Activated naive CD4-positive, alpha-beta T cell treated with anti-CD3 and anti-CD28 coated beads, Interleukin-2, amount 50 U/mL, for 24 hours (primary cell): ENCODE results near the gene PIEZO2.

Source experiments
- H3K27ac Mint-ChIP-seq: one replicate; pipeline ENCODE4 v1.8.0; 2021; ENCODE audit warnings: mild to moderate bottlenecking, mixed read lengths
- H3K27me3 Mint-ChIP-seq: one replicate; pipeline ENCODE4 v1.8.0; 2021; ENCODE audit warnings: mixed read lengths
- H3K36me3 Mint-ChIP-seq: one replicate; pipeline ENCODE4 v1.8.0; 2021; ENCODE audit warnings: mixed read lengths
- H3K4me1 Mint-ChIP-seq: one replicate; pipeline ENCODE4 v1.8.0; 2021; ENCODE audit warnings: mixed read lengths
- H3K4me3 Mint-ChIP-seq: one replicate; pipeline ENCODE4 v1.8.0; 2021; ENCODE audit warnings: mild to moderate bottlenecking, mixed read lengths
- H3K9me3 Mint-ChIP-seq: one replicate; pipeline ENCODE4 v1.8.0; 2021; ENCODE audit warnings: mixed read lengths

The PIEZO2 gene

DNA sequence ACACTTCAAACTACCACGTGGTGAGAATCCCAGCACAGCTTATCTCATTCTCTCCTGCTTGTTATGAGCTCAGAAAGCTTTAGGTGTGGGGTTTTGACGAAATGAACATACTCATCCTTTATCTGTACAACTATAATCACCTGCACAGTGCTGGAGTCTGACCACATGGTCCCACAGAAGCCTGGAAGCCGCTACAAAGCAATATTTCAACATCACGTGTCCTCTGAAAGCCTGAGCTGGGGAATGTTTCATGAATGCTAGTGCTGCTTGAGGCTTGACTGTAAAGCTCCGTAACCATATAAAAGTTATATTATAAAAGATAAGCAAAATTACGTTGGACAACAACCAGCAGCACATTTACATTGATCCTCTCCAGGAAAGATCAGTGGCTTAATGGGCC lies 43.9 kb downstream of the PIEZO2 start:
- Mint-ChIP-seq H3K4me1 (no peaks in the 10 kb centered on the region), H3K36me3 (no peaks in the 10 kb centered on the region), H3K27ac (no peak overlapping the region), H3K9me3 (no peaks in the 10 kb centered on the region), H3K27me3 (no peaks in the 10 kb centered on the region), H3K4me3 (no peak overlapping the region)

DNA sequence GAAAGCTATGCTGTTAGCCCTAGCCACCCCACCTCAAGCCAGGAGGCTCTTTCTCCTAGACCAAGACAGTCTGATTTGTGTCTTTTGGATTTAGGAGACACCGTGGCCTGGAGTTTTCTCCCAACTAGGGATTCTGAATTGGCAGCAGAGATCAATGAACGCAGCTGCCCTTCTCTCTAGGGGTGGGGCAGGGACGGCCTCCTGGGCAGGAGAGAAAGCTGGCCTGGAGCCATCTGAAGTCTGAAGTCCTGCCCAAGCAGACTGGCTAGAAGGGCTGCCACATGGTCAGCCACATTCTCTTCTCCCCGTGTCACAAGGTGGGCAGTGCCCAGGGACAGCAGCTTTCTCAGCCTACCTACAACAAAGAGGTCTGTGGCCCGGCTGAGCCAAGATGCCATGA lies 45.1 kb downstream of the PIEZO2 start:
- Mint-ChIP-seq H3K4me1 (no peaks in the 10 kb centered on the region), H3K27ac (no peak overlapping the region), H3K9me3 (no peaks in the 10 kb centered on the region)

DNA sequence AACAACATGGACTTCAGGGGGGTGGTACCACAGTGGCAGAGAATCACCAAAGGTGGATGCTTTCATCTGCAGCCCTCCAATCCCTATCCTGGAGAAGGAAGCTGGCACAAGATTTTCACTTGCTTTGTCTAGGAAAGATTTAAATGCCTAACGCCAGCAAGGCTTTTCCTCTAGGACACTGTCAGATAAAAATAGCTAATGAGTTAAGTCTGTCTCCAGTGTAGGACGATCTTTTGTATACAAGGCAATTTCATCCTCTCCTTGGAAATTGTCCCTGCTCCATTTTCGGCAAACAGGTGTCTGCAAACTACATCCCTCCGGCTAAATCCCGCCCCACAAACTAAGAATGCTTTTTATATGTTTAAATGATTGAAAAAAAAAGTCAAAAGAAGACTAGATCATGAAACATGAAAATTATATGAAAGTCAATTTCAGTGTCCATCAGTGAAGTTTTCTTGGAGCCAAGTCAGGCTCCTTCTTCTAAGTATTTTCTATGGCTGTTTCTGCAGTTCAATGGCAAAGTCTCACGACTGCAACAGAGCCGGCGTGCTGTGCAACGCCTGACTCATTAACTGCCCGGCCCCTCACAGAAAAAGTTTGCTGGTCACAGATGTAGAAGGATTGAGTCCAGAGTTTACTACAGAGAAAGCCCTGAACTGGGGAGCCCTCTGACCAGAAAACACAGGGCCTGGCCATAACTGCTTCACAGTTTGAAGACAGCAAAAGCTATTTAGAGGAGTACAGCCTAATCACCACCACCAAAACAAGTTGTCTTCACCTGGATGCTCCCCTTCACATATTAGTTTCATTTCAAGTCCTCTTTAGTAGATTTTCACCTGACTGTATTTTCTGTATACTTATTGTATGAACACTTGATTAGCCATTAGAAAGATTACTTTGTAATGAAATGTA lies 52.3 kb downstream of the PIEZO2 start:
- Mint-ChIP-seq H3K27me3 (no peaks in the 10 kb centered on the region), H3K27ac (no peak overlapping the region), H3K36me3 (no peaks in the 10 kb centered on the region), H3K9me3 (no peaks in the 10 kb centered on the region), H3K4me1 (no peaks in the 10 kb centered on the region), H3K4me3 (no peak overlapping the region)

More for the DNA sequence above, 45.1 kb downstream of the PIEZO2 start:
- Mint-ChIP-seq H3K27me3 (no peaks in the 10 kb centered on the region), H3K4me3 (no peak overlapping the region), H3K36me3 (no peaks in the 10 kb centered on the region)

DNA sequence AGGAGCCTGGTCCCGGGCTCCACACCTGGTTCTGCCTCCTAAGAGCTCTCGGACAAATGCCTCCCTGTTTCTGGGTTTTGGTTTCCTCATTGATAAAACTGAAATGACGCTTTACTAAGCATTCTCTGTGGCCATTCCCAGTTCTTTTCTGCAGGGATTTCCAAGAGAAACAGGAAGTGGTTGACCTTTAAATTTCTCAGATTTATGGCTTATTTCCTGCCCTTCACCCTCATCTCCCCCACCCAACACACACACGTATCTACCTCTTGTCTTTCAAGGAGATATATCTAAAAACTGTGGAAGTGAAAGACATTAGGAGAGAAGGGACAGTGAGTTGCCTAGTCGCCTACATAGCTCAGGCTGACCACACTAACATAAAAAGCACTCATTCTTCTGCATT lies 53.0 kb downstream of the PIEZO2 start:
- H3K9me3 Mint-ChIP-seq, result no peaks in the 10 kb centered on the region
- no peaks in the 10 kb centered on the region for H3K27me3 Mint-ChIP-seq
- no peaks in the 10 kb centered on the region for H3K36me3 Mint-ChIP-seq
- H3K4me1 Mint-ChIP-seq, result no peaks in the 10 kb centered on the region
- H3K4me3 Mint-ChIP-seq, result no peak overlapping the region
- H3K27ac Mint-ChIP-seq, result no peak overlapping the region

DNA sequence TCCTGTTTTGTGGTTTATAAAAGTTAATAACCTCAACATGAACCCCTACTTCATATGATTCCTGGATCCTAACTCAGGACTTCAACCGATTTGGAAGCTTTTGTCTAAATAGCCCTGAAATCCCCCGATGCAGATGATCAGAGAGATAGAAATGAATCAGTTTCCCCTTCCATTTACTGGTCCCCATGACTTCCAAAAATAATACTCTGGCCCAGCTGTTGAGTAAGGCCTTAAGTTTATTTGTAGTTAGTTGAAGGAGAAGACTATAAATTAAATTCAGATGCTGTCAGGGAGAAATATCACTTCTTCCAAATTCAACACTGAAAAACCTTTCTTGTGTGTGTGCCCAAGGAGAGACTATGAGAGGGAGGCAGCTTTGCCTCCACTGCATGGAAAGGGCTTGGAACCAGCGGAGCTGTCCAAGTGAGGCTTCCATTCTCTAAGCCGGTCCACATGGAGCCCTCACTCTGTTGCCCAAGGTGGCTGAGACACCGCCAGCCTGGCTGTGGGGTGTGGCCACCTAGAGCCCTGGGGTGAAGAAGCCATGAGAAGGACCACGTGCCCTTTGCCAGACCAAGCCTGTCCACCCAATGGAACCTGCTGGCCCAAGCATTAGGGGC lies 53.6 kb downstream of the PIEZO2 start:
- Mint-ChIP-seq H3K27ac (no peak overlapping the region), H3K4me1 (no peaks in the 10 kb centered on the region), H3K36me3 (no peaks in the 10 kb centered on the region), H3K4me3 (no peak overlapping the region), H3K27me3 (no peaks in the 10 kb centered on the region), H3K9me3 (no peaks in the 10 kb centered on the region)

DNA sequence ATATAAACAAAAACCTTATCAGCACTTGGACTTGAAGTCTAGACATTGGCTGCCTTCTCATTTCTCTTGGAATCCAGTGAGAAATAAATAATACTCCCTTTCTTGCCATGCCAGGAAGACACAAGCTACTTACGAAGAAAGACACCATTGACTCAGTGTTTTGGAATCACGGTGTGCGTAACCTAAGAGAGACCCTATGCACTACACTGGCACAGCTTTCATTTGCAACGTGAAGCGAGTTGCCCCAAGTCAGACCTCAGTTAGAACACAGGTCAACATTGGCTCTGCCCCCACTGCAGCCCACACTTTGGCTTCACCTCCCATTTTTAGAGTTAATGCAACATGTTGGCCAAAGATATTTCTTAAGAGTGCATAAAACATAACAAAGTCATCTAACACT lies 54.2 kb downstream of the PIEZO2 start:
- no peaks in the 10 kb centered on the region for H3K4me1 Mint-ChIP-seq
- no peaks in the 10 kb centered on the region for H3K9me3 Mint-ChIP-seq
- H3K4me3 Mint-ChIP-seq, result no peak overlapping the region
- H3K27me3 Mint-ChIP-seq, result no peaks in the 10 kb centered on the region
- H3K36me3 Mint-ChIP-seq, result no peaks in the 10 kb centered on the region
- no peak overlapping the region for H3K27ac Mint-ChIP-seq

DNA sequence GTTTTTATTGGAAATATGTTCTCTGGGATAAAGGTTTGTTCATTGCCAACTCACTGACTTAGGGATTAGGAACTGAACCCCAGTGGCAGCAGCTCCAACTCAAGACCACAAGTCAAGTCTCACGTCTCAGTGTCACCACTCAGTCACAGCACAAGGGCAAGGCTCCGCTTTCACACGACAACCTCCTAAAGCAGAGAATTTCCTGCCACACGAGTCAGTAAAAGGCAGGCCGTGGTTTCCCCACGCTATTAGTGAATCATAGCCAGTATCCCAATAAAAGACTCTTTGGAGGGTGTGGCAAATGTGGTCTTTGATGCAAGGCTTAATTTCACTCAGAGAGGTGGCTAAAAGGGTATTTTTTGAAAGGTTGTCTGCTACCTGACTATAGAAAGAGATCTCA lies 57.6 kb downstream of the PIEZO2 start:
- Mint-ChIP-seq H3K9me3 (peaks cover 4% of the 10 kb centered on the region), H3K27me3 (peaks cover 1% of the 10 kb centered on the region), H3K36me3 (no peaks in the 10 kb centered on the region), H3K27ac (no peak overlapping the region), H3K4me1 (no peaks in the 10 kb centered on the region), H3K4me3 (no peak overlapping the region)

DNA sequence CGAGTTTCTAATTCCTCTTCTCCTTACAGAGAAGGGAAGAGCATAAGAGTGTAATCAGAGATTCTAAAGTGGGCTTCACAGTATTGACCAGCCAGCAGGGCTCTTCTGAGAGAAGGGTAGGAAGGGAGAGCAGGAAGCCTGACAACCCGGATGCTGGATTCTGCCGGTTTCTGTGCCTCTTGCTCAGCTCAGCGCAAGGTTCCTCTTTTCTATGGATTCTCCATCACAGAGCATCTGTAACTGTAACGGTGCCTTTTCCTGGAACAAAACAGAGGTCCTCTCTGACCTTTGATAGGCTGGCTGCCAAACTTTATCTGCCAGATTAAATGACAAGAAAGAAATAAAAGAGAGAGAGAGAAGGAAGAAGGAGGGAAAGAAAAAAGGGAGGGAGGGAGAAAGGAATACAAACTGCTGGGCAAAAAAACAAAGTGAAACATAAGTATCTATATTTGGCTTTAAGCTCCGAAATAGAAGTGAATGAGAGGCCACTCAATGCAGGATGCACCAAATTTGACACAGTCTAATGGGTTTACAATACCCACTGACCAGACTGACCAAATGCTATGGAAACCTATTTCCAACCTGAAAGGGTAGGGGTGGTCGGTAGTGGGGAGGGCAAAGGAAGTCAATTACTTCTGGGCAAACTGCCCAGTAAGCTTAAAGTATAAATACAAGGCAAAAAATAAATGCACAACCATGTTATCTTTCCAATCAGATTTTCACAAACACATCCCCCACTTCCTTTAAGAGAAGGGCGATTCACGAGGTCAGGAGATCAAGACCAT lies 59.2 kb downstream of the PIEZO2 start:
- Mint-ChIP-seq H3K36me3 (no peaks in the 10 kb centered on the region), H3K27ac (no peak overlapping the region), H3K27me3 (peaks cover 1% of the 10 kb centered on the region), H3K4me3 (no peak overlapping the region), H3K4me1 (no peaks in the 10 kb centered on the region), H3K9me3 (peaks cover 4% of the 10 kb centered on the region)

DNA sequence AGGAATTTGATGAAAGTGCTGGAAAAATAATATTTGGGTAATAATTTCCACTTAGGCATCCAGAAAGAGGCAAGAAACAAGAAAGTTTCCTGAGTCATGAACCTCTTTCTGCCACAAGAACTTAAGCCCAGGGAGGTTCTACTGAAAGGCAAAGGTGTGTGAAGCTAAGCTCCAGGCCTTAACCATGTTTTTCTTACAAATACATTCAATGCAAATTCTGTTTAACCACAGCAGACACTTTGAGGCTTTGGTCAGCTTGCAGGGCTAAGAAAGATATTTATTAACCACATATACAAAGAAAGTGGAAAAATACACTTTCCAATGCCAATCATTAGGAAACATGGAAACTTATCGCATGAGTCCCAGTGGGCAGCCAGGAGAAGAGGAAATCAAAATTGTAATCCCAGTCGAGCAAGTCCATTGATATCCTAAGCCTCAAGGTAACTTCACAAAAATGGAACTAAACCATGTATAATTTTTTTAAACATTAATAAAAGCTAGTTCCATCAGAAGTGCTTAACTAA lies 68.3 kb downstream of the PIEZO2 start:
- H3K9me3 Mint-ChIP-seq, result no peaks in the 10 kb centered on the region
- no peak overlapping the region for H3K27ac Mint-ChIP-seq
- H3K27me3 Mint-ChIP-seq, result no peaks in the 10 kb centered on the region
- no peak overlapping the region for H3K4me3 Mint-ChIP-seq
- no peaks in the 10 kb centered on the region for H3K4me1 Mint-ChIP-seq
- H3K36me3 Mint-ChIP-seq, result no peaks in the 10 kb centered on the region

DNA sequence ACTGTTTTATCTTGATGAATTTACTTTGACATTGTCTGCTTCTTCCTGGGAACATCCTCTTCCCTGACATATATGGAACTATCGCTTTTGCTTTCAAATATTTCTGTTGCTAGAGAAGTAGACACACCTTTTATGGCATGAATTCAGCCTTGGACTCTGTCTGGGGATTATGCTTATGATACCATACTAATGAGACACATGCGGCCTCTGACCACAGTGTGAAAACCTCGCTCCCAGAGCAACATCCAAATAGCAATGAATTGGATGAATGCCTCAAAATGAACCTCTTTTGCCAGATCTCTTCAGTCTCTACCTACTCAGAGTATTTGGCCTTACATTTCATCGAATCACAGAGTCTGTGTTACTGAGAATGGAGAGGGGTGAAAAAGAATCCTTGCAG lies 70.9 kb downstream of the PIEZO2 start:
- Mint-ChIP-seq H3K4me1 (no peaks in the 10 kb centered on the region), H3K4me3 (no peak overlapping the region), H3K36me3 (no peaks in the 10 kb centered on the region), H3K27ac (no peak overlapping the region), H3K9me3 (no peaks in the 10 kb centered on the region), H3K27me3 (no peaks in the 10 kb centered on the region)

DNA sequence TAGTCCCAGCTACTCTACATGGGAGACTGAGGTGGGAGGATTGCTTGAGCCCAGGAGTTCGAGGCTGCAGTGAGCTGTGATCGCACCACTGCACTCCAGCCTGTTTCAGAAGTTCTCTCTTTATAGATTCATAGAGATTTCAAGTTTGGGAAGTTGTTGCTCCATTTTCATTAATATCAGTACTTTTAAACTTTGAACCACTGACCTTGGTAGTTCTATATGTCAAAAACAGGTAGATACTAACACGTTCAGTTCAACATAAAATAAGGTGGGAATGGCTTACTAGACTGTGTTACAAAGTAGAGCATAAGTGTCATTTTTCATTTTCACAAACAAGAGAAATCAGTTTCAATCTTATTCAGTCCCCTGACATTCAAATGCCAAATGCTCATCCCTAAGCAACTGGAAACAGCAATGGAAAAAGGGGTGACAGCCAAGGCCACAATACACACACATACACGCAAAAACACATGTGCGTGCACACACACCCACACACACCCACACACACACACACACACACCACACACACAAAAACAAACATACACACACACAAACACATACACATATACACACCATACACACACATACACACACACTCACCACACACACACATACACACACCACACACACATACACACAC lies 71.7 kb downstream of the PIEZO2 start:
- Mint-ChIP-seq H3K27me3 (no peaks in the 10 kb centered on the region), H3K27ac (no peak overlapping the region), H3K4me1 (no peaks in the 10 kb centered on the region), H3K9me3 (no peaks in the 10 kb centered on the region), H3K36me3 (no peaks in the 10 kb centered on the region), H3K4me3 (no peak overlapping the region)

DNA sequence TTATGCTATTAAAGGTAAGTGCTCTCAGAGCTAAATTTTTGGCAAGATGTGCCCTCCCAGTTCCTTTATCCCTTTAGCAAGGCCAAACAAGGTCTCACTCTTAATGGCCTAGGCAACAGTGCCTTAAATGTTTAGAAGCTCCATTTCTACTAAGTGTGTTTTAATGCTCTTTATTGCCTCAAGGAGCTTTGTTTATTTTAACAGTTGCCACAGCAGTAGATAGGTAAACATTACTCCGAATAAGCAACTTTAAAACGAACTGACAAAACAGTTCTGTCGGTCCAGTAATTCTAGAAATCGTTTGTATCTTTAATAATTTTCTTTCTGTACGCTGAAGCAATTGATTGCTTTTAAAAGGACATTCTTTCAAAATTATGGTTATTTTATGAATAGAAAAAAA lies 74.5 kb downstream of the PIEZO2 start:
- H3K9me3 Mint-ChIP-seq, result no peaks in the 10 kb centered on the region
- no peaks in the 10 kb centered on the region for H3K36me3 Mint-ChIP-seq
- H3K27ac Mint-ChIP-seq, result no peak overlapping the region
- no peaks in the 10 kb centered on the region for H3K4me1 Mint-ChIP-seq
- H3K27me3 Mint-ChIP-seq, result no peaks in the 10 kb centered on the region
- no peak overlapping the region for H3K4me3 Mint-ChIP-seq

DNA sequence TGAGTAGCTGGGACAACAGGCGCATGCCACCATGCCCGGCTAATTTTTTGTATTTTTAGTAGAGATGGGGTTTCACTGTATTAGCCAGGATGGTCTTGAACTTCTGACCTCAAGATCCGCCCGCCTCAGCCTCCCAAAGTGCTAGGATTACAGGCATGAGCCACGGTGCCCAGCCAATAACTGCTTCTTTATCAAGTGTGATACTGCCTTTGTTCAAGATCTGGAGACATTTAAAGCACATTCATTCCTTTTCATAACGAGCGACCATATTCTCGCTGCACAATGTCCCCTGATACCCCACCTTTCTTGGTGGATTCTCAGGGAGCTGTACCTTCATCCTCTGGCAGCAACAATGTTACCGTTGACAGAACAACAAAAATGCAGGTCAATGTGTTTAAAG lies 75.4 kb downstream of the PIEZO2 start:
- Mint-ChIP-seq H3K9me3 (no peaks in the 10 kb centered on the region), H3K27ac (no peak overlapping the region), H3K4me1 (no peaks in the 10 kb centered on the region), H3K36me3 (no peaks in the 10 kb centered on the region), H3K27me3 (no peaks in the 10 kb centered on the region), H3K4me3 (no peak overlapping the region)

DNA sequence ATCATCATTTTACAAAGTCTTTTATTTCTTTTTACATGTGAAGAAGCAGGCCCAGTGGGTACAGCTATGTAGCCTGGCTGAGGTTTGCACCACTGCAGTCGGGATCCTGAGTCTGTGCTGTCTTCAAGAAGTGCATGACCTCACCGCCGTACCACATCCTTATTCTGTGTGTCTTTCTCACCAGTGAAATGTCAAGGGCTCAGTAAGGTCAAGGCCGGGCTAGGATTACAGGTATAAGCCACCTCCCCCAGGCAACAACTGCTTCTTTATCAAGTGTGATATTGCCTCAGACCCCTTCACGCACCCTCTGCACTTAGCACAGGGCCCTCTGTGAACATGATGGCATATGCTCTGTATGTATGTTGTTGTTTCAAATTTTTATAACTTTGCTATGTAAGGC lies 76.7 kb downstream of the PIEZO2 start:
- Mint-ChIP-seq H3K4me3 (no peak overlapping the region), H3K27ac (no peak overlapping the region), H3K36me3 (no peaks in the 10 kb centered on the region)

DNA sequence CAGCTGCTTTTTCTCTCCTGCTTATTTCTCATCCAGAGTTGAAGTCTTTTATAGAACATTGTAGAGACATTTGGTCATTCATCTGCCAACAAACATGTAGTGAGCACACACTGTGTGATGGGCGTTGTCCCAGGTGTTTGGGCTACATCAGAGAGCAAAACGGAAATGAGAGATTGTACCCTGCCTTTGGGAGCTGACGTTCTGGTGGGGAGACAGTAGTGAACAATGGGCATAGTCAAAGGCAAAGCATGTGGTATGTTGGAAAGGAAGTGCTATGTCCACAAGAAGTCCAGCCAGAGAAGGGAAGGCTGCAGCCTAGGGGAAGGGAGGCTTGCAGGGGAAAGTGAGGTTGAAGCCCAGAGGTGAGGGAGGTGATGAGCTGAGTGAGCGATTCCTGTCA lies 78.1 kb downstream of the PIEZO2 start:
- Mint-ChIP-seq H3K27me3 (no peaks in the 10 kb centered on the region), H3K36me3 (no peaks in the 10 kb centered on the region), H3K27ac (no peak overlapping the region), H3K4me1 (no peaks in the 10 kb centered on the region), H3K4me3 (no peak overlapping the region), H3K9me3 (no peaks in the 10 kb centered on the region)

More for the DNA sequence above, 76.7 kb downstream of the PIEZO2 start:
- Mint-ChIP-seq H3K4me1 (no peaks in the 10 kb centered on the region), H3K9me3 (no peaks in the 10 kb centered on the region), H3K27me3 (no peaks in the 10 kb centered on the region)
